Left ventricle myocardium inferior (tissue), 1 donor: ENCODE results near the gene NBEA. TPM values are rescaled to one million over a fixed set of nuclear protein-coding genes. Genes with fewer than 3 reads are reported as not detected.

Experiments
- DNase-seq: peaks from one replicate; pipeline ENCODE4 v3.0.0-alpha.2; 2020
- H3K27ac ChIP-seq: fragments of 200-600 bp; replicated peaks from 2 replicates; pipeline ENCODE4 v1.8.0; 2021
- H3K27me3 ChIP-seq: fragments of 200-600 bp; 2 replicates; pipeline ENCODE4 v1.8.0; 2021; ENCODE audit warnings: low read depth
- H3K36me3 ChIP-seq: fragments of 200-600 bp; 2 replicates; pipeline ENCODE4 v1.8.0; 2021
- H3K4me1 ChIP-seq: fragments of 200-600 bp; 2 replicates; pipeline ENCODE4 v1.8.0; 2021
- H3K4me3 ChIP-seq: fragments of 200-600 bp; 2 replicates; pipeline ENCODE4 v1.8.0; 2021; ENCODE audit warnings: mild to moderate bottlenecking, moderate library complexity
- H3K9me3 ChIP-seq: fragments of 200-600 bp; replicated peaks from 2 replicates; pipeline ENCODE4 v1.8.0; 2021
- intact Hi-C: fragments of 100-400 bp; cut with micrococcal nuclease; formaldehyde crosslinking; loops from one replicate; pipeline ENCODE4 v1.11.0; 2022
- total RNA-seq: library from RNA; stranded (reverse); fragmentation: NEBNext Ultra II Directional; extraction: Animal tissue kit (Norgen Biotek cat#: 25700); gene quantifications from one replicate; pipeline ENCODE4 v1.2.1, GENCODE V29; 2021
- TF ChIP-seq, protein P1 (sequence below): fragments of 200-600 bp; IDR thresholded peaks from 2 replicates; pipeline ENCODE4 v1.8.0; 2021; ENCODE audit warnings: antibody characterized with exemption, mild to moderate bottlenecking, borderline replicate concordance
- donor health status: DM: no; HTN: yes; CAD: no; lungs with severe emphysema.

NBEA gene
- total RNA-seq, 1 donor from 2014 or later, result 21.0 TPM

DNA sequence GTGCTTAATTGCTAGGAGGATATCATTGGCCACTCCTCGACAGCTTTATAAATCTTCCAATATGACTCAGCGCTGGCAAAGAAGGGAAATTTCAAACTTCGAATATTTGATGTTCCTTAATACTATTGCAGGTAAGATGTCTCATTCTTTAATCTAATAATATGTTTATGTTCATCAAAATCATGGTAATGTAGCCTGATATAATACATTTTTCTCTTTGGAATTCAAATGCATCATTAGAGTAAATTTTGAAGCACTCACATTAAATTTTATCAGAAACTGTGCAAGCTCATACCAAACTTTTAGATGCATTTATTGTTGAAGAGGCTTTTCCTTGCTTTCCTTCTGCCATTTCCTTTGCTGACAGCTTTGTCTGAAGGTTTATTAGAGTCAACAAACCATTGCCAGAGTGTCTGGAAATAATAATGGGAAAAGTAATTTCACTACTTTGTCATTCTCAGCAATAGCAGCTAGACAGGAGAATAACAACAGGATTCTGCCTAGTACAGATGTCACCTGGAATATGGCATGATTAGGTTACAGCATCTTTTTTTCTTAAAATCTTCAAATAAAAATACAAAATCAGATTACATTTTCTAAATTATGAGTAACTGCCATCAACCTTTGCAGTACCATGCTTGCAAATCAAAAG, 613.0 kb downstream of the NBEA start:
- intact Hi-C loops, result no loop called here
- no peak for DNase-seq
- H3K4me3 ChIP-seq, result no peak overlapping the region
- H3K27ac ChIP-seq, result no peak overlapping the region
- H3K36me3 ChIP-seq, result no peaks in the 10 kb centered on the region
- TF ChIP-seq, protein P1, sequence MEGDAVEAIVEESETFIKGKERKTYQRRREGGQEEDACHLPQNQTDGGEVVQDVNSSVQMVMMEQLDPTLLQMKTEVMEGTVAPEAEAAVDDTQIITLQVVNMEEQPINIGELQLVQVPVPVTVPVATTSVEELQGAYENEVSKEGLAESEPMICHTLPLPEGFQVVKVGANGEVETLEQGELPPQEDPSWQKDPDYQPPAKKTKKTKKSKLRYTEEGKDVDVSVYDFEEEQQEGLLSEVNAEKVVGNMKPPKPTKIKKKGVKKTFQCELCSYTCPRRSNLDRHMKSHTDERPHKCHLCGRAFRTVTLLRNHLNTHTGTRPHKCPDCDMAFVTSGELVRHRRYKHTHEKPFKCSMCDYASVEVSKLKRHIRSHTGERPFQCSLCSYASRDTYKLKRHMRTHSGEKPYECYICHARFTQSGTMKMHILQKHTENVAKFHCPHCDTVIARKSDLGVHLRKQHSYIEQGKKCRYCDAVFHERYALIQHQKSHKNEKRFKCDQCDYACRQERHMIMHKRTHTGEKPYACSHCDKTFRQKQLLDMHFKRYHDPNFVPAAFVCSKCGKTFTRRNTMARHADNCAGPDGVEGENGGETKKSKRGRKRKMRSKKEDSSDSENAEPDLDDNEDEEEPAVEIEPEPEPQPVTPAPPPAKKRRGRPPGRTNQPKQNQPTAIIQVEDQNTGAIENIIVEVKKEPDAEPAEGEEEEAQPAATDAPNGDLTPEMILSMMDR, result no peak
- no peaks in the 10 kb centered on the region for H3K9me3 ChIP-seq
- H3K4me1 ChIP-seq, result no peaks in the 10 kb centered on the region
- no peaks in the 10 kb centered on the region for H3K27me3 ChIP-seq

DNA sequence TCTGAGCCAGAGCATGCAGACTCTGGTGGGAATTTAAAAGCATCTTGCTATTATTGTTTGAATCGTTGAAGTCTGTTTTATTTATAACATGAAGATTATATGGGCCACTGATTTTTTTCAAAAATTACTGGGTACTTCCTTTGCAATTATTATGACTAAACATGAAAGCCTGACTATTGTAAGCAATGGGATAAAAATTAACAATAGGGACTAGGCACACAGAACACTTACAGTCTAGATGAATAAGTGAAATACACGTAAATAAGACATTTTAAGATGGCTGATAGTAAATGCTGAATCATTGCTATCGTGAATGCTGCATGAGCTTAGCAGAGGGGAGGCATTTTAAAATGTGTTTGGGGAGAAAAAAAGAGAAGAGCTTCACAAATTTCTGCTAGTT, 615.4 kb downstream of the NBEA start:
- Histone ChIP-seq H3K4me3 (no peak overlapping the region), H3K4me1 (no peaks in the 10 kb centered on the region), H3K27ac (no peak overlapping the region), H3K36me3 (no peaks in the 10 kb centered on the region), H3K9me3 (no peaks in the 10 kb centered on the region), H3K27me3 (no peaks in the 10 kb centered on the region)
- intact Hi-C loops, result no loop called here
- TF ChIP-seq, protein P1, result no peak
- DNase-seq, result no peak

DNA sequence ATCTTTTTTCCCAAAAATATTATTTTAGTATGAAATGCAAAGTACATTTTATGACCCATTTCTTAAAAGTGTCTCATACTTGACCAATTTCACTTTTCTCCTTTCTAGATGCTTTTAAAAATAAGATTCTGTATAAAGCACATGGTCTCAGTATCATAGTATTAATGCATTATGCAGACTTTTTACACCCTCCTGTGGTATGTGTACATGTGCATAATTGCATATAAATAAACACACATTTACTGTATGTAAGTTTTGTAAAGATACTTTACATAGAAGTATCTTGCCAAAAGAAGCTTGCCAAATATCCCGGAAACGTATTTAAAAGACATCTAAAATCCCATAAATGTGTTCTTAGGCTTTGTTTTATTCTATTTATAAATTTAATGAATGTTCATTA, 619.5 kb downstream of the NBEA start:
- Histone ChIP-seq H3K27ac (no peak overlapping the region), H3K4me3 (no peak overlapping the region), H3K4me1 (no peaks in the 10 kb centered on the region), H3K9me3 (no peaks in the 10 kb centered on the region), H3K36me3 (no peaks in the 10 kb centered on the region), H3K27me3 (no peaks in the 10 kb centered on the region)
- DNase-seq, result no peak
- TF ChIP-seq, protein P1, result no peak
- intact Hi-C loops, result no loop called here

DNA sequence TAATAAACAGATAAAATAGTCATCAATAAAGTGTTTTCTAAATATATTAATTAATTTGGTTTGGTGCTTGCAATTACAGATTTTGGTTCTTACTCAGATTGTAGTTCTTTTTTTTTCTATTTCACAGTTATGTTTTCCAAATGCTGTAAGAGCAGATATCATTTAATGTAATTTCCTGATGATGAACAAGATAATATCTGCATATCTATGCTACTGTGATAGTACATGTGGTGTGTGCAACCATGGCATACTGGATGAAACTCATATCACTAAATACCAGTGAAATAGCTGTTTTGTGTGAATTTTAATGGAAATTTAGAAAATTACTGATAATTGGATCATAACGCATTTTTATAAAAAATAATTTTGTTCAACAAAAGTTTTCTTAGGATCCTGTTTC, 623.2 kb downstream of the NBEA start:
- TF ChIP-seq, protein P1, result no peak
- peaks cover 12% of the 10 kb centered on the region for H3K36me3 ChIP-seq
- H3K4me1 ChIP-seq, result no peaks in the 10 kb centered on the region
- intact Hi-C loops, result no loop called here
- no peaks in the 10 kb centered on the region for H3K27me3 ChIP-seq
- H3K9me3 ChIP-seq, result no peaks in the 10 kb centered on the region
- DNase-seq, result no peak
- no peak overlapping the region for H3K27ac ChIP-seq
- no peak overlapping the region for H3K4me3 ChIP-seq

DNA sequence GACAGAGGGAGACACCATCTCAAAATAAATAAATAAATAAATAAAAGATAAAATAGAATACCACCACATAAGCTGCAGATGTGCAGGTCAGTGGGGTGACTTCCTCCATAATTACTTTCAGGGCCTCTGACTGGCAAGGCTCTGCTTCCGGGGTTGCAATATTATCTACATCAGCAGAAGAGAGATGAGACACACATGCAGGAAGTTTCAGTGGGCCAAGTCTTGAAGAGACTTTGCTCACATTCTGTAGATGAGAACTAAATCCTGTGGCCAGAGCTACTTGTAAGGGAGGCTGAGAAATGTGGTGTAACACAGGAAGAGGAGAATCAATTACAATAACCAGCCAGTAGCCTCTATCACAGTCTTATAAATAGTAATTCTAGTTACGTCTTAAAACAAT, 624.3 kb downstream of the NBEA start:
- H3K27me3 ChIP-seq, result no peaks in the 10 kb centered on the region
- no peak overlapping the region for H3K27ac ChIP-seq
- H3K9me3 ChIP-seq, result no peaks in the 10 kb centered on the region
- TF ChIP-seq, protein P1, result no peak
- no peaks in the 10 kb centered on the region for H3K4me1 ChIP-seq
- peaks cover 12% of the 10 kb centered on the region for H3K36me3 ChIP-seq
- H3K4me3 ChIP-seq, result no peak overlapping the region
- DNase-seq, result no peak
- intact Hi-C loops, result no loop called here
